Measurements from ENCODE around the gene F12. TPM values are rescaled to one million over a fixed set of nuclear protein-coding genes. Genes with fewer than 3 reads are reported as not detected.
A peak's percentile ranks its signal among the peaks of the same experiment; 100 is the strongest.
"Not testable (repeated sequence)": the region's sequence is repeated elsewhere in the genome, so short reads cannot be mapped to it uniquely, and the experiment has no call there.

Gene F12
- total RNA-seq, 1 donor from 2014 or later: 5.8 TPM

DNA sequence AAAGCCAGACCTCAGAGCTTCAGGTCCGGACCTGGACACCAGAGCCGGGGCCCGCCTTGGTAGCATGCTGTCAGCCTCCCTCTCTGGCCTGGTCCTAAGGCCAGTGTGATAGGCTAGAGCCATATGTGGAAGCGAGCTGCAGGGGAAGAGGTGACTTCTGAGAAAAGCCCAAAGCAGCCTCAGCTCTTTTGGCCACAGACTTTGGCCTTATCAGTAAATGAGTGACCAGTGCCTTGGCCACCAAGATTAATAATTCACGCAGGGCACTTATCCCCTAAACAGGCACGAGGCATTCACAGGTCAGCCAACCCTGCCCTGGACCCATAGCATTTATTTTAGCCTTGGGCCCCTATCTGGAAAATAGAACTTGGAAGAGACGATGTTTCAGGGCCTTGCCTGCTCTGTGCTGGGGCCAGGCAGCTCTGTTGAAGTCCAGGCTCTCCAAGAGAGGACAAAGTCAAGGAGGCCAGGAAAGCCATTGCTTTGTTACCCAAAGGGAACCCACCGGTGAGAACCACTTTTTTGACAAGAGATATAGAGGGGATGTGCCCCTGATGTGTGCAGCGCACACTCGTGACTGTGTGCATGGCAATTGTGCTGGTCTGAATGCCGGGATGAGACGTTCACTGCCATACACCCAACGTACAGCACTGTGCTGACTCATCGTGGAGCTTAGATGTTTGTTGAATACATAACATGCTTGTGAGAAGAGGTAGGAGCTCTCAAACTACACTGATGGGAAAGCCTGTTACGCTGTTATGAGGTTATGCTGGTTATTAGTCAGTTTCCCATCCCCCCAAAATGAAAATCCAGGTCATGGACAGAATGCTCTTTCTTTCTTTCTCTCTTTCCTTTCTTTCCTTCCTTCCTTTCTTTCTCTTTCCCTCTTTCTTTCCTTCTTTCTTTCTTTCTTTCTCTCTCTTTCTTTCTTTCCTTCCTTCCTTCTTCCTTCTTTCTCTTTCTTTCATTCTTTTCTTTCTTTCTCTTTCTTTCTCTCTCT, 30.2 kb downstream of the F12 start:
- Mint-ChIP-seq H3K27me3 (ENCODE audit: low read depth) (peaks cover 8% of the 10 kb centered on the region), H3K4me3 (ENCODE audit: low read depth) (no peak overlapping the region), H3K36me3 (ENCODE audit: low read depth) (no peaks in the 10 kb centered on the region), H3K9me3 (no peaks in the 10 kb centered on the region), H3K27ac (no peak overlapping the region), H3K4me1 (ENCODE audit: low read depth) (peaks cover 15% of the 10 kb centered on the region)
- intact Hi-C loops (cut with micrococcal nuclease): no loop called here
- no peak for DNase-seq (ENCODE audit: low spot score)

DNA sequence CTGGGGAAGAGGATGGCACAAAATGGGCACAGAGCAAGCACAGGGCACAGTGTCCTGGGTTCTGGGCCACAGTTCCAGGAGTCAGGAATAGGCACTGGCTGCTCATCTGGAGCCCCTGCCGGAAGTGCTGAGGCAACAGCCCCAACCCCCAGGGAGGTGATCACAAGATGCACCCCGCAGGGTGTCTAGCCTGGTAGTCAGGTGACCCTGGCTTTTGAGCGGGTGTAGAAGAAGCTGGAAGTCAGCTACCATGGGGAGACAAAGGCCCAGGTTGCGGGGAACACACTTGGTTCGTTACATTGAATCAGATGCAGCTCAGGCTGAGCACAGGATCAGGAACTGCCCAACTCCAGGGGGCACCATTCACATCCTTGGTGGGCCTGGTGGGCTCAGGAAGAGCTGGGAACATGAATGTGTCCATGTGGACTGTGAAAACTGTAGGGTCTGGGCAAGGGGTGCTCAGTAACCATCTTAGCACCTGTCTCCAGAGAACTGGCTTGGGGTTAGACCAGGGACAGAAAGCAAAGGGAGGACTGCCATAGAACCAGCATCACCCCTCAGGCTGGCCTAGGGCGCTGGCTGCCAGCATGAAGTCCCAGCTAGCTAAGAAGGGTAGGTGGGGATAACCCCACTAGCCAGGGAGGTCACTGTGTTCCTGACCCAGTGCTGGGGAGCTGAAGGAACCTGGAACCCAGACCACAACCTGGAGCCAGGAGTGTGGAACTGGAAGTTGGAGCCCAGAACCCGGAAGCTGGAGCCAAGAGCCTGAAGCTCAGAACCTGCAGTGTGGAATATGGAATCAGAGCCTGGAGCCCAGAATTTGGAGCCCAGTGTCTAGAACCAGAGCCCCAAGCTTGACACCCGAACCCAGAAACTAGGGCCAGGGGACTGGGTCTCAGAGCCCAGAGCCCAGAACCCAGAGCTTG, 31.2 kb downstream of the F12 start:
- intact Hi-C loops (cut with micrococcal nuclease): no loop called here
- H3K36me3 Mint-ChIP-seq (ENCODE audit: low read depth): peaks cover 3% of the 10 kb centered on the region
- no peak overlapping the region for H3K4me3 Mint-ChIP-seq (ENCODE audit: low read depth)
- DNase-seq (ENCODE audit: low spot score): no peak
- H3K27me3 Mint-ChIP-seq (ENCODE audit: low read depth): peaks cover 6% of the 10 kb centered on the region
- peaks cover 19% of the 10 kb centered on the region for H3K4me1 Mint-ChIP-seq (ENCODE audit: low read depth)
- H3K9me3 Mint-ChIP-seq: no peaks in the 10 kb centered on the region
- H3K27ac Mint-ChIP-seq: no peak overlapping the region

DNA sequence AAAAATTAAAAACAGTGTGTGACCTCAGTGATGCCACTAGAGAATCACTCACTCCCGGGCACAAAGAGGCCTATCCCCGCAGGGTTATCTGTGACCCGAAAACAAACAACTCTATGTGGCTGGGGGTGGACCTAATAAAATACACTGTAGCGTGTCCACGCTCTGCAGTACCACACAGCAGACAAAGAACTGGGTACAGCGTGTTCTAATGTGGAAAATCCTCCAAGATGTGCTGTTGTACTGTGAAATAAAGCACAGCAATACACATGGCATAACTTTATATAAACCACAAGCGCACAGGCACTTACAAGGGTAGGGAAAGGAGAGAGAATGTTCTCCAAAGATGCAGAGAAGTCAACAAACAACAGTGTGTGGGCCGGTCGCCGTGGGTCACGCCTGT, 33.3 kb downstream of the F12 start:
- DNase-seq (ENCODE audit: low spot score): no peak
- intact Hi-C loops (cut with micrococcal nuclease): no loop called here
- H3K4me1 Mint-ChIP-seq (ENCODE audit: low read depth): peaks cover 32% of the 10 kb centered on the region
- H3K36me3 Mint-ChIP-seq (ENCODE audit: low read depth): peaks cover 11% of the 10 kb centered on the region
- H3K9me3 Mint-ChIP-seq: no peaks in the 10 kb centered on the region
- H3K27ac Mint-ChIP-seq: no peak overlapping the region
- H3K27me3 Mint-ChIP-seq (ENCODE audit: low read depth): peaks cover under 1% of the 10 kb centered on the region
- H3K4me3 Mint-ChIP-seq (ENCODE audit: low read depth): no peak overlapping the region

DNA sequence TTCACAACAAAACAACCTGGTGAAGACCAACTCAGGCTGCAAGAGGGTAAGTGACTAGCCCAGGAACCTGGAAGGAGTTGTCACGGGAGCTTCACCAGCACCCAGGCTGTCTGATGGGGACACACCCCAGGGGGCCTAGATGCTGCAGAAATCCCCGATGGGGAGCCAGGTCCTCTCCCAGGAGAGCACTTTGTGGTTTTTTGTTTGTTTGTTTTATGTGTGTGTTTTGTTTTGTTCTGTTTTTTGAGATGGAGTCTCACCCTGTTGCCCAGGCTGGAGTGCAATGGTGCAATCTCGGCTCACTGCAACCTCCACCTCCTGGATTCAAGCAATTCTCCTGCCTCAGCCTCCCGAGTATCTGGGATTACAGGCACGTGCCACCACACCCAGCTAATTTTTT, 33.8 kb downstream of the F12 start:
- H3K27me3 Mint-ChIP-seq (ENCODE audit: low read depth); H3K4me3 Mint-ChIP-seq (ENCODE audit: low read depth); H3K27ac Mint-ChIP-seq; intact Hi-C loops (cut with micrococcal nuclease); H3K9me3 Mint-ChIP-seq; DNase-seq (ENCODE audit: low spot score): not testable (repeated sequence)
- Mint-ChIP-seq H3K4me1 (ENCODE audit: low read depth) (peaks cover 32% of the 10 kb centered on the region), H3K36me3 (ENCODE audit: low read depth) (peaks cover 11% of the 10 kb centered on the region)

DNA sequence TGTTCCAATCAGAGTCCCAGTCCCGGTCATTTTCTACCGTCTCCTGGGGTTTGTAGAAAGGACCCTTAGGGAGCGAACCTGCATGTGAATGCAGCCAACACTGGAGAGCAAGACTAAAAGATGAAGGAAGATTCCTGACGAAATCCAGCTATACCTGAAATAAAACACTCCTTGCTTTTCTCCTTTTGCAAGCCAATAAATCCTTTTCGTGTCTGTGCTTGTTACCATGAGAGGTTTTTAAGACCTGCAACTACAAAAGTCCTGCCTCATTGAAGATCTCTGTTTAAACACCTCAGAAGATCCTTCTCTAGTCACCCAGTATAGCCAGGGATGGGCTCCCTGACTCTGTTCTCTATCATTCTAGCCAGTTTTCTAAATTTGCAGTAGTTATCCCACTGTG, 35.2 kb downstream of the F12 start:
- peaks cover 26% of the 10 kb centered on the region for H3K4me1 Mint-ChIP-seq (ENCODE audit: low read depth)
- intact Hi-C loops (cut with micrococcal nuclease): no loop called here
- peaks cover 17% of the 10 kb centered on the region for H3K36me3 Mint-ChIP-seq (ENCODE audit: low read depth)
- H3K4me3 Mint-ChIP-seq (ENCODE audit: low read depth): no peak overlapping the region
- no peaks in the 10 kb centered on the region for H3K9me3 Mint-ChIP-seq
- H3K27ac Mint-ChIP-seq: peak overlapping the region; percentile 38
- no peak for DNase-seq (ENCODE audit: low spot score)
- no peaks in the 10 kb centered on the region for H3K27me3 Mint-ChIP-seq (ENCODE audit: low read depth)

DNA sequence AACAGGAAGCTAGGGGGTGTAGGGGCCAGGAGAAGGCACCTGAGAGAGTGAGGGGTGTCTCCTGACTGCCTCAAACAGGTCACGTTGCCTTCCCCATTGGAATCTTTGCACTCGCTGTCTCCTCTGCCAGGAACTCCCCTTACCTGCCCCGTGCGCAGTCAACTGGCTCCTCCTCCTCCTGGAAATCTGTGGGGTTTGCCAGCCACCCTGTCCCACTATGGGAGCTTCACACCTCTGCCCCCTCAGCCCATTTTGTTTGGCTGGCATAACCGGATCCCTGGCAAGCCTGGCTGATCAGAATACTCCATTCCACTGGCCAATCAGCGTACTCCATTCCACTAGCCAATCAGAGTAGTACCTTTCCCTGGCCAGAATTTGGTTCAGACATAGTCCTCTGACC, 35.6 kb downstream of the F12 start:
- intact Hi-C loops (cut with micrococcal nuclease): loop anchor here (2.0 kb wide), 1 partner anchor 17 kb away; the partner anchor contains the start of gene RGS14
- H3K4me3 Mint-ChIP-seq (ENCODE audit: low read depth): no peak overlapping the region
- peak overlapping the region; percentile 38 for H3K27ac Mint-ChIP-seq
- H3K36me3 Mint-ChIP-seq (ENCODE audit: low read depth): peaks cover 21% of the 10 kb centered on the region
- no peak for DNase-seq (ENCODE audit: low spot score)
- H3K9me3 Mint-ChIP-seq: no peaks in the 10 kb centered on the region
- no peaks in the 10 kb centered on the region for H3K27me3 Mint-ChIP-seq (ENCODE audit: low read depth)
- peaks cover 26% of the 10 kb centered on the region for H3K4me1 Mint-ChIP-seq (ENCODE audit: low read depth)

DNA sequence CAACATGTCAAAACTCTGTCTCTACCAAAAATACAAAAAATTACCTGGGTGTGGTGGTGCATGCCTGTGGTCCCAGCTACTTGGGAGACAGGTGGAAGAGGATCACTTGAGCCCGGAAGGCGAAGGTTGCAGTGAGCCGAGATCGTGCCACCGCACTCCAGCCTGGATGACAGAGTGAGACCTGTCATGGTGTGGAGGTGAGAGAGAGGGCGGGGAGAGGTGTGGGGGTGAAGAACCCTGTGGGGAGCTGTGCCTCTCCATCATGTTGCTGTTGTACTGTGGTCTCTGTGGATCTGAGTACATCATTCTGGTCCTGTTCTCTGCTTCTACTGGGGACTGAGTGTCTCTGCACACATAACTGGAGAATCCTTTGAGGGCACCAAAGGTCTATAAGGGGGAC, 36.5 kb downstream of the F12 start:
- peak overlapping the region; percentile 82 for H3K27ac Mint-ChIP-seq
- H3K9me3 Mint-ChIP-seq: no peaks in the 10 kb centered on the region
- H3K27me3 Mint-ChIP-seq (ENCODE audit: low read depth): no peaks in the 10 kb centered on the region
- H3K36me3 Mint-ChIP-seq (ENCODE audit: low read depth): peaks cover 27% of the 10 kb centered on the region
- H3K4me3 Mint-ChIP-seq (ENCODE audit: low read depth): peak overlapping the region; percentile 54
- peaks cover 30% of the 10 kb centered on the region for H3K4me1 Mint-ChIP-seq (ENCODE audit: low read depth)
- intact Hi-C loops (cut with micrococcal nuclease): loop anchor here (2.0 kb wide), 1 partner anchor 16 kb away; the partner anchor contains the start of gene RGS14
- no peak for DNase-seq (ENCODE audit: low spot score)

DNA sequence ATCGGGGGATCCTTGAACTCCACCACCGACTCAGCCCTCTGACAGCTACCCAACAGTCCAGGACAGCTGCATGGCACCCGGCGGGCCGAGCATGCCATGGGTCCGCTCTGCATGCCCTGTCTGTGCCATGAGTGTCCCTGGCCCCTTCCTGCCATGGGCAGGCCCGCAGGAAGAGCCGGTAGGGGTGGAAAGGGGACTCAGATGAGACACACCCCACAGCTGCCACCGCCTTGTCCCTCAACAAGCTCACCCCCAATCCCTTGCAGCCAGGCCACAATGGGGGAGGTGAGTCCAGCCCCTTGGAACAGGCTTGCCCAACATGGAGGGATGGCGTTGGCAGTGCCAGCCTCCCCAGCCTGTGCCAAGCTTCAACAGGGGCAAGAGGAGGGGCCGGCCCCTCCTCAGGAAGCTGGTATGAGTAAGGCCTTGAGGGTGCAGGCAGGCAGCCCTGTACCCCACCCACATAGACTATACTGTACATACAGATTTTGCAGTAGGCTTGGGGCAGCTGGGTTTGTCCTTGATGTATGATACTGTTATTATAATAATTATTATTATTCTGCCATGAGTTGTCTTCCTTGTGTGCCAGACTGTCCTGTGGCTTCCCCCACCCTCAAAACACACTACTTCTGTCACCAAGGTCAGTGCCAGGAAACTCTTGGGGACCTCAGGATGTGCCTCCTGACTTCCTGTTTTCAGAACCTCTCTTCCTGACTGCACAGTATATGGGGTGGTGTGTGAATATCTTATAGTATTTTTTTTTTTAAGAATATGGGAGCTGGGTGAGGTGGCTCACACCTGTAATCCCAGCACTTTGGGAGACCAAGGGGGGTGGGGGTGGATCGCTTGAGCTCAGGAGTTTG, 37.1 kb downstream of the F12 start:
- H3K4me1 Mint-ChIP-seq (ENCODE audit: low read depth): peaks cover 30% of the 10 kb centered on the region

DNA sequence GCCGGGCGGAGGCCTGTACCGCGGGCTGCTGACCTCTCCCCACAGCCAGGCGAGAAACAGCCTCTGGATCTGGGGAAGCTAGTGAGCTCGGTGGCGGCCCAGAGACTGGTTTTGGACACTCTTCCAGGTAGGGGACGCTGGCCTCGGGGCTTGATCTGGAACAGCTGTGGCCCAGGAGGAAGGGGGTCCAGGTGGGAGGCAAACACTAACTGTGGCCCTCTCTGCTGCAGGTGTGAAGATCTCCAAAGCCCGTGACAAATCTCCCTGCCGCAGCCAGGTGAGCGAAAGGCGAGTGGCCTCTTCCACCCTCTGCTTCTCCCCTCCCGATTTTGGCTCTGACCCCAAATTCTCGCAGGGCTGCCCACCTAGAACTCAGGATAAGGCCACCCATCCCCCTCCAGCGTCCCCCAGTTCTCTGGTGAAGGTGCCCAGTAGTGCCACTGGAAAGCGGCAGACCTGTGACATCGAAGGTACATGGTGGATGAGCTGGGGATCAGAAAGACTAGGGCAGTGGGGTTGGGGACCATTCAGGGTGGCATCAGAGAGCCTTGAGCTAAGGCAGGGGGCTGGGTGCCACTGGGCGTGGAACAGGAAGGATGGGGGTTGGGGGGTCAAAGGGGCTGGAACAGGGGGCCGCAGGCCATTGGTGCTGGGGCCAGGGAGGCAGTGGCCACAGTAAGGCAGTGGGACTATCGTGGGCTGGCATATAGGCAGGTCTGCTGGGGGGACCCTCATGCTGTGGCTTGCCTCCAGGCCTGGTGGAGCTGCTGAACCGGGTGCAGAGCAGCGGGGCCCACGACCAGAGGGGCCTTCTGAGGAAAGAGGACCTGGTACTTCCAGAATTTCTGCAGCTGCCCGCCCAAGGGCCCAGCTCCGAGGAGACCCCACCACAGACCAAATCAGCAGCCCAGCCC, 38.0 kb downstream of the F12 start:
- Mint-ChIP-seq H3K4me1 (ENCODE audit: low read depth) (peaks cover 32% of the 10 kb centered on the region), H3K9me3 (no peaks in the 10 kb centered on the region), H3K27ac (peak overlapping the region; percentile 63), H3K36me3 (ENCODE audit: low read depth) (peaks cover 33% of the 10 kb centered on the region), H3K27me3 (ENCODE audit: low read depth) (no peaks in the 10 kb centered on the region), H3K4me3 (ENCODE audit: low read depth) (peak overlapping the region; percentile 64)
- DNase-seq (ENCODE audit: low spot score): no peak
- intact Hi-C loops (cut with micrococcal nuclease): loop anchor here (2.0 kb wide), 1 partner anchor 15 kb away; the partner anchor contains the start of gene RGS14

More for the DNA sequence above, 37.1 kb downstream of the F12 start:
- Mint-ChIP-seq H3K4me3 (ENCODE audit: low read depth) (peak overlapping the region; percentile 54), H3K36me3 (ENCODE audit: low read depth) (peaks cover 27% of the 10 kb centered on the region), H3K9me3 (no peaks in the 10 kb centered on the region), H3K27me3 (ENCODE audit: low read depth) (no peaks in the 10 kb centered on the region), H3K27ac (peak overlapping the region; percentile 82)
- no peak for DNase-seq (ENCODE audit: low spot score)
- intact Hi-C loops (cut with micrococcal nuclease): loop anchor here (2.0 kb wide), 1 partner anchor 15 kb away; the partner anchor contains the start of gene RGS14

DNA sequence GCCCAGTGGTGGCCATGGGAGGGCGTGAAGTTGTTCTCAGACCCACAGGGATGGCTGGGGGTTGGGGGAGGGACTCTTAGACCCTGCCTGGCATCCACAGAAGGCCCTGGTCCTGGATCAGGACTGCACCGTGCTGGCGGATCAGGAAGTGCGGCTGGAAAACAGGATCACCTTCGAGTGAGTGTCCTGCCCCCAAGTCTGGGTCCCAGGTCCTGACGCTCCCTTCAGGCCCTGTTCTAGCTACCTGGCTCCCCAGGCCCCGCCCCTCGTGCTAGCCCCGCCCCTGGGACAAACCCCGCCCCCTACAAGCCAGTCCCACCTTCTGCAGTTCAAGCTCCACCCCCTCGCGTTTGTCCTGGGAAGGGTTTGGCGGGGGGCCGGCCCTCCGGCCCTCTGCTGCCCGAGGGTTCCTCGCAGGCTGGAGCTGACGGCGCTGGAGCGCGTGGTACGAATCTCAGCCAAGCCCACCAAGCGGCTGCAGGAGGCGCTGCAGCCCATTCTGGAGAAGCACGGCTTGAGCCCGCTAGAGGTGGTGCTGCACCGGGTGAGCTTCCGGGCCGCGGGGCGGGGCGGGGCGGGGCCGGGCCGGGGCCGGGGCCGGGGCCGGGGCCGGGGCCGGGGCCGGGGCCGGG, 38.8 kb downstream of the F12 start:
- H3K36me3 Mint-ChIP-seq (ENCODE audit: low read depth): peaks cover 38% of the 10 kb centered on the region
- H3K4me1 Mint-ChIP-seq (ENCODE audit: low read depth): peaks cover 35% of the 10 kb centered on the region
- peak; percentile 56 for DNase-seq (ENCODE audit: low spot score)
- intact Hi-C loops (cut with micrococcal nuclease): no loop called here
- H3K27me3 Mint-ChIP-seq (ENCODE audit: low read depth): no peaks in the 10 kb centered on the region
- peak overlapping the region; percentile 69 for H3K4me3 Mint-ChIP-seq (ENCODE audit: low read depth)
- H3K27ac Mint-ChIP-seq: no peak overlapping the region
- no peaks in the 10 kb centered on the region for H3K9me3 Mint-ChIP-seq

Data from activated T-helper 2 cell treated with anti-CD3 and anti-CD28 coated beads, Interferon-gamma antibody, Interleukin-2, Interleukin-4, amounts not matched to agents 10 μg/mL and 5 μg/mL and 100 μg/mL, durations not matched to agents 14 hours and 24 hours and 36 hours (primary cell).